Measurements from ENCODE around the gene SLC7A7. TPM values are rescaled to one million over a fixed set of nuclear protein-coding genes. Genes with fewer than 3 reads are reported as not detected.

Gene SLC7A7
- total and polyA plus RNA-seq, 4 donors: 28.0 to 113 (median 48.2) TPM

- DNase-seq (no peak), ATAC-seq (ENCODE audit: insufficient read depth, low FRiP score) (no peak)
- no peak overlapping the region for H3K9ac ChIP-seq (ENCODE audit: insufficient read depth in 1 of 2, low read length in 2 of 2)
- TF ChIP-seq CTCF (IDR thresholded peaks at IDR 0.05; ENCODE audit: control extremely low read depth, extremely low read depth): no peak
- no peak overlapping the region for H3K27ac ChIP-seq (ENCODE audit: low read depth in 1 of 2, low read length in 1 of 2)
- H3K9me3 ChIP-seq (ENCODE audit: control insufficient read depth in 4 of 4, insufficient read depth in 3 of 4, low read length in 3 of 4): no peaks in the 10 kb centered on the region
- no peaks in the 10 kb centered on the region for H3K36me3 ChIP-seq (ENCODE audit: control insufficient read depth in 4 of 4, insufficient read depth in 4 of 4, low read length in 4 of 4)
- 68 to 71% methylated on average over 6 of the region's 6 CpGs for WGBS, 2 donors
- H3K27me3 ChIP-seq (ENCODE audit: control insufficient read depth in 3 of 3, insufficient read depth in 3 of 3, low read length in 2 of 3): no peaks in the 10 kb centered on the region
- no peaks in the 10 kb centered on the region for H3K4me1 ChIP-seq (ENCODE audit: control insufficient read depth in 5 of 5, insufficient read depth in 5 of 5, low read length in 5 of 5)
- no peak overlapping the region for H3K4me3 ChIP-seq
These were observed 61.6 kb downstream of the SLC7A7 start for GRCh38 chr14:22753586-22753985.

- 66 to 86% methylated on average over 8 of the region's 8 CpGs for WGBS, 2 donors
- Histone ChIP-seq H3K27me3 (ENCODE audit: control insufficient read depth in 3 of 3, insufficient read depth in 3 of 3, low read length in 2 of 3) (no peaks in the 10 kb centered on the region), H3K9ac (ENCODE audit: insufficient read depth in 1 of 2, low read length in 2 of 2) (no peak overlapping the region), H3K4me1 (ENCODE audit: control insufficient read depth in 5 of 5, insufficient read depth in 5 of 5, low read length in 5 of 5) (no peaks in the 10 kb centered on the region), H3K4me3 (no peak overlapping the region), H3K27ac (ENCODE audit: low read depth in 1 of 2, low read length in 1 of 2) (no peak overlapping the region), H3K36me3 (ENCODE audit: control insufficient read depth in 4 of 4, insufficient read depth in 4 of 4, low read length in 4 of 4) (no peaks in the 10 kb centered on the region), H3K9me3 (ENCODE audit: control insufficient read depth in 4 of 4, insufficient read depth in 3 of 4, low read length in 3 of 4) (no peaks in the 10 kb centered on the region)
- no peak for TF ChIP-seq CTCF (IDR thresholded peaks at IDR 0.05; ENCODE audit: control extremely low read depth, extremely low read depth)
- ATAC-seq (ENCODE audit: insufficient read depth, low FRiP score) (no peak), DNase-seq (peak in 1 of 3 donors; percentile 6)
These were observed 62.8 kb downstream of the SLC7A7 start for GRCh38 chr14:22752422-22752821.

GRCh38 chr14:22748631-22749068 is 66.6 kb downstream of the SLC7A7 start:
- TF ChIP-seq CTCF (IDR thresholded peaks at IDR 0.05; ENCODE audit: control extremely low read depth, extremely low read depth): no peak
- DNase-seq: no peak
- H3K4me3 ChIP-seq: no peak overlapping the region
- H3K9me3 ChIP-seq (ENCODE audit: control insufficient read depth in 4 of 4, insufficient read depth in 3 of 4, low read length in 3 of 4): no peaks in the 10 kb centered on the region
- no peaks in the 10 kb centered on the region for H3K27me3 ChIP-seq (ENCODE audit: control insufficient read depth in 3 of 3, insufficient read depth in 3 of 3, low read length in 2 of 3)
- no peak overlapping the region for H3K27ac ChIP-seq (ENCODE audit: low read depth in 1 of 2, low read length in 1 of 2)
- H3K36me3 ChIP-seq (ENCODE audit: control insufficient read depth in 4 of 4, insufficient read depth in 4 of 4, low read length in 4 of 4): no peaks in the 10 kb centered on the region
- no peak overlapping the region for H3K9ac ChIP-seq (ENCODE audit: insufficient read depth in 1 of 2, low read length in 2 of 2)
- WGBS, 2 donors: 16 to 23% methylated on average over 4 of the region's 4 CpGs
- H3K4me1 ChIP-seq (ENCODE audit: control insufficient read depth in 5 of 5, insufficient read depth in 5 of 5, low read length in 5 of 5): no peaks in the 10 kb centered on the region
- ATAC-seq (ENCODE audit: insufficient read depth, low FRiP score): no peak

GRCh38 chr14:22748206-22748605 is 67.0 kb downstream of the SLC7A7 start:
- H3K36me3 ChIP-seq (ENCODE audit: control insufficient read depth in 4 of 4, insufficient read depth in 4 of 4, low read length in 4 of 4): no peaks in the 10 kb centered on the region
- 67 to 71% methylated on average over 4 of the region's 4 CpGs for WGBS, 2 donors

More at GRCh38 chr14:22748206-22748605, 67.0 kb downstream of the SLC7A7 start:
- H3K4me3 ChIP-seq: no peak overlapping the region
- H3K27ac ChIP-seq (ENCODE audit: low read depth in 1 of 2, low read length in 1 of 2): no peak overlapping the region
- no peaks in the 10 kb centered on the region for H3K9me3 ChIP-seq (ENCODE audit: control insufficient read depth in 4 of 4, insufficient read depth in 3 of 4, low read length in 3 of 4)
- H3K27me3 ChIP-seq (ENCODE audit: control insufficient read depth in 3 of 3, insufficient read depth in 3 of 3, low read length in 2 of 3): no peaks in the 10 kb centered on the region
- DNase-seq: no peak
- no peak for ATAC-seq (ENCODE audit: insufficient read depth, low FRiP score)
- H3K4me1 ChIP-seq (ENCODE audit: control insufficient read depth in 5 of 5, insufficient read depth in 5 of 5, low read length in 5 of 5): no peaks in the 10 kb centered on the region
- TF ChIP-seq CTCF (IDR thresholded peaks at IDR 0.05; ENCODE audit: control extremely low read depth, extremely low read depth): no peak
- no peak overlapping the region for H3K9ac ChIP-seq (ENCODE audit: insufficient read depth in 1 of 2, low read length in 2 of 2)

Data from lung (tissue), 12 donors.